ENCODE measurements around the gene AGPAT1. TPM values are rescaled to one million over a fixed set of nuclear protein-coding genes. Genes with fewer than 3 reads are reported as not detected.
A peak's percentile ranks its signal among the peaks of the same experiment; 100 is the strongest.

The AGPAT1 gene
- total RNA-seq: 10 to 100 TPM; 29.6 to 30.4 TPM

GRCh38 chr6:32175711-32176475 lies at the start of gene AGPAT1:
TSS of gene AGPAT1 (minus strand) at chr6:32176084. CDS start at chr6:32171496, 4,588 bp downstream.
- H3K9me3 Mint-ChIP-seq: no peaks in the 10 kb centered on the region
- ATAC-seq (replicated peaks in 1 of 2) (peak; percentile 57 to 62), DNase-seq (peak; percentile 97 to 99)
- H3K36me3 Mint-ChIP-seq (ENCODE audit: insufficient read depth in 2 of 2): peaks cover 10 to 11% of the 10 kb centered on the region in 2 donors
- peaks cover 81% of the 10 kb centered on the region for H3K4me1 Mint-ChIP-seq (ENCODE audit: low read depth)
- H3K4me3 Mint-ChIP-seq: peak within 1 kb of the TSS; percentile 93 to 98
- H3K27ac Mint-ChIP-seq: peak within 1 kb of the TSS; percentile 91
- no peaks in the 10 kb centered on the region for H3K27me3 Mint-ChIP-seq (ENCODE audit: low read depth)

- H3K27me3 Mint-ChIP-seq (ENCODE audit: low read depth): no peaks in the 10 kb centered on the region
- ATAC-seq (replicated peaks in 1 of 2) (no peak), DNase-seq (no peak)
- H3K9me3 Mint-ChIP-seq: no peaks in the 10 kb centered on the region
- no peak overlapping the region for H3K27ac Mint-ChIP-seq
- no peaks in the 10 kb centered on the region for H3K36me3 Mint-ChIP-seq (ENCODE audit: insufficient read depth in 2 of 2)
- no peak overlapping the region for H3K4me3 Mint-ChIP-seq
- peaks cover 8% of the 10 kb centered on the region for H3K4me1 Mint-ChIP-seq (ENCODE audit: low read depth)
Measured at GRCh38 chr6:32224696-32225095, 48.8 kb upstream of the AGPAT1 start.

- Mint-ChIP-seq H3K27ac (no peak within 1 kb of the TSS), H3K36me3 (ENCODE audit: insufficient read depth in 2 of 2) (no peaks in the 10 kb centered on the region)
Measured at GRCh38 chr6:32223258-32224235, 47.7 kb upstream of the AGPAT1 start, which contains the start of gene NOTCH4. TSS of gene NOTCH4 (minus strand) at chr6:32224067. CDS start at chr6:32223928, 139 bp downstream.

GRCh38 chr6:32222333-32223230 lies 46.7 kb upstream of the AGPAT1 start:
- no peak for DNase-seq
- Mint-ChIP-seq H3K4me3 (no peak overlapping the region), H3K4me1 (ENCODE audit: low read depth) (peaks cover 8% of the 10 kb centered on the region), H3K9me3 (no peaks in the 10 kb centered on the region), H3K27me3 (ENCODE audit: low read depth) (no peaks in the 10 kb centered on the region), H3K27ac (no peak overlapping the region), H3K36me3 (ENCODE audit: insufficient read depth in 2 of 2) (no peaks in the 10 kb centered on the region)
- ATAC-seq (replicated peaks in 1 of 2): no peak

More at GRCh38 chr6:32223258-32224235, 47.7 kb upstream of the AGPAT1 start, which contains the start of gene NOTCH4:
- ATAC-seq (replicated peaks in 1 of 2): no peak
- no peak within 1 kb of the TSS for H3K4me3 Mint-ChIP-seq
- H3K27me3 Mint-ChIP-seq (ENCODE audit: low read depth): no peaks in the 10 kb centered on the region
- peaks cover 8% of the 10 kb centered on the region for H3K4me1 Mint-ChIP-seq (ENCODE audit: low read depth)
- DNase-seq: no peak
- no peaks in the 10 kb centered on the region for H3K9me3 Mint-ChIP-seq

DNA sequence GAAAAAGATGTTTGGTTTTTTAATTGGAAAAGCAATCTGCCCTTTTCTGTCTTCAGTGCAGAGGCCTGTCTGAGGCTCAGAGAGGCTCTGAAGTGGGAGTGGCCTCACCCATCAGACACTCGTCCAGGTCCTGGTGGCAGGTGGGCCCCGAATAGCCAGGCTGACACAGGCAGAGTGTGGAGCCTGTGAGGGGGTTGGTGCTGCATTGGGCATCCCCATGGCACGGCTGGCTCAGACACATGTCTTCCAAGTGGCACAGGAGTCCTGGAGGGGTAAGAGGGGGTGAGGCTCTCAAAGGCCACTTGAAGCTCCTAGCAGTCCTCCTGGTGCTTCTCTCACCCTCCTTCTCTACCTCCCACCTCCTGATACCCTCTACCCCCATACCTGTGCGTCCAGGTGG lies 44.1 kb upstream of the AGPAT1 start:
- no peak overlapping the region for H3K27ac Mint-ChIP-seq

DNA sequence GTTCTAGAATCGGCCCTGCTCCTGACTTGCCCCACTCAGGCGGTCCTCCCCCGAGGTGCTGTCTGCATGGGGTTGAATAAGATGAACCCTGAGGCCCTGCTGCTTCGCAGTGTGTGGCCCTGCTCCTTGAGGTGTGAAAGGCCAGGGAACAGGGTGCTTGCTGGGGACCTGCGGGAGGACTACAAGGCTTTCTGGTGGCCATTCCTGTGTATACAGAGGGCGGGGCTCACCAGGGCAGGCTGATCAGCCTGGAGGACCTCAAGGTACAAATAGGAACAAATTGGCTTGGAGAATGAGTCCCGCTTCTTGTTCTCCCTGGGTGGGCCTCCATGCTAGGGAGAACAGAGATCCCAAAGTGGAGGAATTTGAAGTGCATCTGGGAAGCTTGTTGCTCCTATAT lies 42.3 kb upstream of the AGPAT1 start:
- H3K27me3 Mint-ChIP-seq (ENCODE audit: low read depth): no peaks in the 10 kb centered on the region
- H3K27ac Mint-ChIP-seq: no peak overlapping the region
- peaks cover 8% of the 10 kb centered on the region for H3K4me1 Mint-ChIP-seq (ENCODE audit: low read depth)
- no peak for ATAC-seq (replicated peaks in 1 of 2)
- no peaks in the 10 kb centered on the region for H3K36me3 Mint-ChIP-seq (ENCODE audit: insufficient read depth in 2 of 2)
- no peak for DNase-seq
- no peak overlapping the region for H3K4me3 Mint-ChIP-seq
- H3K9me3 Mint-ChIP-seq: no peaks in the 10 kb centered on the region

More for the DNA sequence above, 44.1 kb upstream of the AGPAT1 start:
- Mint-ChIP-seq H3K9me3 (no peaks in the 10 kb centered on the region), H3K4me3 (no peak overlapping the region), H3K4me1 (ENCODE audit: low read depth) (peaks cover 8% of the 10 kb centered on the region), H3K27me3 (ENCODE audit: low read depth) (no peaks in the 10 kb centered on the region), H3K36me3 (ENCODE audit: insufficient read depth in 2 of 2) (no peaks in the 10 kb centered on the region)
- DNase-seq: no peak
- no peak for ATAC-seq (replicated peaks in 1 of 2)

- DNase-seq (no peak), ATAC-seq (replicated peaks in 1 of 2) (no peak)
- H3K4me3 Mint-ChIP-seq: no peak overlapping the region
- no peaks in the 10 kb centered on the region for H3K9me3 Mint-ChIP-seq
- H3K27ac Mint-ChIP-seq: no peak overlapping the region
- no peaks in the 10 kb centered on the region for H3K4me1 Mint-ChIP-seq (ENCODE audit: low read depth)
- H3K36me3 Mint-ChIP-seq (ENCODE audit: insufficient read depth in 2 of 2): no peaks in the 10 kb centered on the region
- no peaks in the 10 kb centered on the region for H3K27me3 Mint-ChIP-seq (ENCODE audit: low read depth)
Measured at GRCh38 chr6:32216998-32217397, 41.1 kb upstream of the AGPAT1 start.

- Mint-ChIP-seq H3K4me3 (no peak overlapping the region), H3K27ac (no peak overlapping the region), H3K27me3 (ENCODE audit: low read depth) (no peaks in the 10 kb centered on the region), H3K9me3 (no peaks in the 10 kb centered on the region), H3K4me1 (ENCODE audit: low read depth) (no peaks in the 10 kb centered on the region), H3K36me3 (ENCODE audit: insufficient read depth in 2 of 2) (no peaks in the 10 kb centered on the region)
- DNase-seq (no peak), ATAC-seq (replicated peaks in 1 of 2) (no peak)
Measured at GRCh38 chr6:32216285-32216684, 40.4 kb upstream of the AGPAT1 start.

DNA sequence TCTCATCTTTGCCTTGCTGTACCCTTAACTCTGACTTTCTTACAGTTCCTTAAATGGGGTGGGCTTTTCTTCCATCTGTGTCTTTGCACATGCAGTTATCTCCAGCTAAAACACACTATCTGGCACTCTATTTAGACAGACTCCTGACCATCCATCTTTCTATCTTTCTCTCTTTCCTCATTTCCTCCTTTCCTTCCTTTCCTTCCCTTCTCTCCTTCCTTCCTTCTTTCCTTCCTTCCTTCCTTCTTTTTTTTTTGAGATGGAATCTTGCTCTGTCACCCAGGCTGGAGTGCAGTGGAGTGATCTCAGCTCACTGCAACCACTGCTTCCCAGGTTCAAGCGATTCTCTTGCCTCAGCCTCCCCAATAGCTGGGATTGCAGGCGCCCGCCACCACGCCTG lies 39.7 kb upstream of the AGPAT1 start:
- ATAC-seq (replicated peaks in 1 of 2): no peak
- Mint-ChIP-seq H3K27ac (no peak overlapping the region), H3K9me3 (no peaks in the 10 kb centered on the region), H3K36me3 (ENCODE audit: insufficient read depth in 2 of 2) (no peaks in the 10 kb centered on the region), H3K4me1 (ENCODE audit: low read depth) (no peaks in the 10 kb centered on the region), H3K4me3 (no peak overlapping the region), H3K27me3 (ENCODE audit: low read depth) (no peaks in the 10 kb centered on the region)
- no peak for DNase-seq

GRCh38 chr6:32214126-32214525 lies 38.2 kb upstream of the AGPAT1 start:
- no peaks in the 10 kb centered on the region for H3K4me1 Mint-ChIP-seq (ENCODE audit: low read depth)
- no peaks in the 10 kb centered on the region for H3K36me3 Mint-ChIP-seq (ENCODE audit: insufficient read depth in 2 of 2)
- H3K27ac Mint-ChIP-seq: no peak overlapping the region
- no peaks in the 10 kb centered on the region for H3K9me3 Mint-ChIP-seq
- ATAC-seq (replicated peaks in 1 of 2) (no peak), DNase-seq (no peak)
- no peaks in the 10 kb centered on the region for H3K27me3 Mint-ChIP-seq (ENCODE audit: low read depth)
- H3K4me3 Mint-ChIP-seq: no peak overlapping the region

DNA sequence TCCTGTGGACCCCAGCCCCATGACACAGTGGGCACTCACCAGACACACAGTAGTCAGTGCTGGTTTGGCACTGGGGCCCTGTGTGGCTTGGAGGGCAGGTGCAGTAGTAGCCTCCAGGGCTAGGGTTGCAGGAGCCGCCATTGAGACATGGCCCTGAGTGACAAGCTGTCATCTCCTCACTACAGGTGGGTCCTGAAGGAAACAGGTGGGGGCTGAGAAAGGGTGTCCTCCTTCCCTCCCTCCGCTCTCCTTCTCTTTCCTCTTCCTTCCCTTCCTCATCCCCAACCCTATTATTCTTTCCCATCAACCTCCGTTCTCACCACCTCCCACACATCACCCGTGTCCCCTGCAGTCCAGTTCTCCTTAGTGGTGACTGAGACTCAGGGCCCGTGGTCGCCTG lies 37.8 kb upstream of the AGPAT1 start:
- H3K27me3 Mint-ChIP-seq (ENCODE audit: low read depth): no peaks in the 10 kb centered on the region
- no peak for DNase-seq
- H3K27ac Mint-ChIP-seq: no peak overlapping the region
- H3K36me3 Mint-ChIP-seq (ENCODE audit: insufficient read depth in 2 of 2): no peaks in the 10 kb centered on the region
- H3K9me3 Mint-ChIP-seq: no peaks in the 10 kb centered on the region
- H3K4me1 Mint-ChIP-seq (ENCODE audit: low read depth): no peaks in the 10 kb centered on the region
- no peak overlapping the region for H3K4me3 Mint-ChIP-seq
- ATAC-seq (replicated peaks in 1 of 2): no peak

DNA sequence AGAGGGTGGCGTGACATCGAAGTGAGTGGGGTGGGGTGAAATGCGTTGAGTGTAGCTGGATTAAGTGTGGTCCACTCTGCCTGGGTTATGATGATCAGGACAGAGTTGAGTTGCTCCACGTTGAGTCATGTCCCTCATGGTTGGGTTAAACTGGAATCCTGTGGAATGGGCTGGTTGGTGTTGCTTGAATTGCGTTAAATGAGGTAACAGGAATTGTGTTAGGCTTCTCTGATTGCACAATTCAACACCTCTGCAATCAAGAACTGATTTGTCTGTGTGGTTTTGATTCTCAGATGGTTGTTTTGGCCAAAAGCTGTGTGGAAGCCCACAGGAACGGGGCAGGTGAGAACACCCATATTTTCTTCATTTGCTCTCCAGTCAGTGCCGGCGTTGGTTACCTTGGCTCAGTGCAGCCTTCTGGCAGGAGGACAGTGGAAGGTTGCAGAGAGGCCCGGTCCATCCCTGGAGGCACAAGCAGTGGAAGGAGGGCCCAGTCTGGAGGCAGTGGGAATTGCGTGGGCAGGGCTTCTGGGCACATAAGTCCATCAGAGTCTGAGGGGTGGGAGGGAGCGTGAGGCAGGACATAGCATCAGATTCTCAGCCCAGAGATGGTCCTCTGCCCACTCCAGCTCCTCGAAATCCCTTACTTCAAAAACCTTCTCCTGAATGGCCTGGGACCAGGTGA lies 36.3 kb upstream of the AGPAT1 start:
- Mint-ChIP-seq H3K4me1 (ENCODE audit: low read depth) (no peaks in the 10 kb centered on the region), H3K36me3 (ENCODE audit: insufficient read depth in 2 of 2) (no peaks in the 10 kb centered on the region), H3K4me3 (no peak overlapping the region), H3K27ac (no peak overlapping the region), H3K9me3 (no peaks in the 10 kb centered on the region), H3K27me3 (ENCODE audit: low read depth) (no peaks in the 10 kb centered on the region)
- DNase-seq (no peak), ATAC-seq (replicated peaks in 1 of 2) (no peak)
